ENCODE data around the gene CAGE1. TPM values are rescaled to one million over a fixed set of nuclear protein-coding genes. Genes with fewer than 3 reads are reported as not detected.
"Not testable (repeated sequence)": the region's sequence is repeated elsewhere in the genome, so short reads cannot be mapped to it uniquely, and the experiment has no call there.

Gene CAGE1
- total RNA-seq, 4 donors from 2014 or later = not detected

DNA sequence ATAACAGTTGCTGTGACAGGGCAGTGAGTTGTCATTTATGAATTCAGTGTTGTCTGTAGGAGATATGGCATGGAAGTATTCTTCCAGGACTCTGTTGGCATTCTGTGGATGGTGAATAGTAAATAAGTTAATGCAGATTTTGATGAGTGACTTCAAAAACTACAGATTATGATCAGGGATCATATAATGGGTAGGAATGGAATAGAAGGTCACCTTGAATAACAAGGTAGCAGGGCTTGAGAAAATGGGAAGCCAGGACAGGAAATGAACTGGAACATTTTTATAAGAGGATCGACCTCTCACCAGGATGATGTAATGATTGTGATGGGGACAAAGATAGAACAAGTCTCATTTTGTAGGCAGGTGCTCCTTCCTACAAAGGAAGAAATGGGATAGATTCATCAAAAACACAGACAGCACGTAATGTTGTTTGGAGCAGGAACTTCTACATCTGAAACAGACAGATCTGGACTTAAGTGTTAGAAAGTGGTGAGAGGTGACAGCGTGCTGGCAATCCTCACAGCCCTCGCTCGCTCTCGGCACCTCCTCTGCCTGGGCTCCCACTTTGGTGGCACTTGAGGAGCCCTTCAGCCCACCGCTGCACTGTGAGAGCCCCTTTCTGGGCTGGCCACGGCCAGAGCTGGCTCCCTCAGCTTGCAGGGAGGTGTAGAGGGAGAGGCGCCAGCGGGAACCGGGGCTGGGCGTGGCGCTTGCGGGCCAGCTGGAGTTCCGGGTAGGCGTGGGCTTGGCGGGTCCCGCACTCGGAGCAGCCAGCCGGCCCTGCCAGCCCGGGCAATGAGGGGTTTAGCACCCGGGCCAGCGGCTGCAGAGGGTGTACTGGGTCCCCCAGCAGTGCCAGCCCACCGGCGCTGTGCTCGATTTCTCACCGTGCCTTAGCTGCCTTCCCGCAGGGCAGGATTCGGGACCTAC is 45.7 kb downstream of the CAGE1 start:
- Histone ChIP-seq H3K27ac (no peak overlapping the region), H3K9me3 (no peaks in the 10 kb centered on the region), H3K4me3 (no peak overlapping the region), H3K27me3 (peaks cover 0 to 9% (median 0%) of the 10 kb centered on the region in 3 donors), H3K4me1 (no peaks in the 10 kb centered on the region), H3K36me3 (no peaks in the 10 kb centered on the region)
- DNase-seq = no peak
- in situ Hi-C loops (cut with MboI; ENCODE audit: low sequenced_read_pairs in 4 of 4) (no loop called here), intact Hi-C loops (cut with DNase I; ENCODE audit: low total_unique reads) (no loop called here)
- no peak for ATAC-seq
- no peak for TF ChIP-seq POLR2A (IDR thresholded peaks at IDR 0.05)
- TF ChIP-seq, protein P1, sequence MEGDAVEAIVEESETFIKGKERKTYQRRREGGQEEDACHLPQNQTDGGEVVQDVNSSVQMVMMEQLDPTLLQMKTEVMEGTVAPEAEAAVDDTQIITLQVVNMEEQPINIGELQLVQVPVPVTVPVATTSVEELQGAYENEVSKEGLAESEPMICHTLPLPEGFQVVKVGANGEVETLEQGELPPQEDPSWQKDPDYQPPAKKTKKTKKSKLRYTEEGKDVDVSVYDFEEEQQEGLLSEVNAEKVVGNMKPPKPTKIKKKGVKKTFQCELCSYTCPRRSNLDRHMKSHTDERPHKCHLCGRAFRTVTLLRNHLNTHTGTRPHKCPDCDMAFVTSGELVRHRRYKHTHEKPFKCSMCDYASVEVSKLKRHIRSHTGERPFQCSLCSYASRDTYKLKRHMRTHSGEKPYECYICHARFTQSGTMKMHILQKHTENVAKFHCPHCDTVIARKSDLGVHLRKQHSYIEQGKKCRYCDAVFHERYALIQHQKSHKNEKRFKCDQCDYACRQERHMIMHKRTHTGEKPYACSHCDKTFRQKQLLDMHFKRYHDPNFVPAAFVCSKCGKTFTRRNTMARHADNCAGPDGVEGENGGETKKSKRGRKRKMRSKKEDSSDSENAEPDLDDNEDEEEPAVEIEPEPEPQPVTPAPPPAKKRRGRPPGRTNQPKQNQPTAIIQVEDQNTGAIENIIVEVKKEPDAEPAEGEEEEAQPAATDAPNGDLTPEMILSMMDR (IDR thresholded peaks at IDR 0.05 in 4 of 5, conservative IDR thresholded peaks at IDR 0.05 in 1 of 5) = no peak

DNA sequence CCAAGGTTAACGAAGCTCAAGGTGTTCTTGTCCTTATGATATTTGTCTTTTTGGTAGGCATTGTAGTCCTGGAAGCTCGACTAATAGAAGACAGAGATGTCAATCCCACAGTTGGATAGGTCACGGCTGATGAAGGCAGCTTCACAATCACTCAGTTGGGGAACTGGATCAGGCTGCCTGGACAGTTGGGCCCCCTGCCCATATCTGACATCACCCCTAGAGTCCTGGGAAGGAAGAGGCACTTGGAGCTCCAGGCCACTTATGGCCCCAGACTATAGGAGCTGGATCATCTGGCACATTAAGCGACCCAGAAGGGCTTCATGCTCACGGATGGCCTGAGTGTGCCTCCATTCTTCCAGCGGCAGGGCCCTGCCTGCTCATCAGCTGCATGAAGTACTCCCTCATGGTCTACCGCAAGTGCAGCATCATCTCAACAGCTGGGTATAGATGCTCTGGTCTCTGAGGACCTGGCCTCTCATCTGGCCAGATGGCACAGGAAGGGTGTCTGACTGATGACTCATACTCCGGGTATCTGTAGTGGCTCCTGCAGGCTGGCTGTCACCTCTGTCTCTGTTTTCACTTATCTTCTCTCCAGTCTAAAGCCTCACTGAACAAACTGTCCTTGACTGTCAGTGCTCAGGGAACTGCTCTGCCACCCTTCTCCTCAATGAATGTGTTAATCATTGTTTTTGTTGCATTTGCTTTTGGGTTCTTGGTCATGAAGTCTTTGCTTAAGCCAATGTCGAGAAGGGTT is 47.4 kb downstream of the CAGE1 start:
- intact Hi-C loops (cut with DNase I; ENCODE audit: low total_unique reads) = no loop called here
- no peak for TF ChIP-seq POLR2A (IDR thresholded peaks at IDR 0.05)
- TF ChIP-seq, protein P1 (IDR thresholded peaks at IDR 0.05 in 4 of 5, conservative IDR thresholded peaks at IDR 0.05 in 1 of 5) = no peak
- DNase-seq (no peak), ATAC-seq (no peak)
- in situ Hi-C loops (cut with MboI; ENCODE audit: low sequenced_read_pairs in 4 of 4) = no loop called here
- Histone ChIP-seq H3K9me3 (no peaks in the 10 kb centered on the region), H3K36me3 (no peaks in the 10 kb centered on the region), H3K27me3 (peaks cover 0 to 9% (median 0%) of the 10 kb centered on the region in 3 donors), H3K27ac (no peak overlapping the region), H3K4me1 (no peaks in the 10 kb centered on the region), H3K4me3 (no peak overlapping the region)

DNA sequence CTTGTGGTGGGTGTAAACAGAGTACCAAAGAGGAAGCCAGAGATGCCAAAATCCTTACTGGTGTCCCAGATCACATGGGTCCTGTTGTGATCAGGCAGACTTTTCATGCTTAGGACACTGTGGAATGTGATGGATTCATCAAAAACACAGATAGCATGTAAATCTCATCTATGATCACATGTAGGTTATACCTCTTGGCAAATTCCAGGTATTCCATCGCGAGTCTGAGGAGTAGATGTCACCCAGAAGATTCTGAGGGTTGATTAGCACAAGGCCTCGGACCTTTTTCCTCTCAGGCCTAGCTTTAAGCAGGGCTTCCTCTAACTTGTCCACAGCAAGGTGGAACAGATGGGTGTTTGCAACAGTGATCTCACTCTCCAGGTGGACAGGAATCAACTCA is 48.3 kb downstream of the CAGE1 start:
- Histone ChIP-seq H3K4me3 (no peak overlapping the region), H3K4me1 (no peaks in the 10 kb centered on the region), H3K27ac (no peak overlapping the region), H3K9me3 (no peaks in the 10 kb centered on the region), H3K27me3 (peaks cover 0 to 9% (median 0%) of the 10 kb centered on the region in 3 donors), H3K36me3 (no peaks in the 10 kb centered on the region)
- in situ Hi-C loops (cut with MboI; ENCODE audit: low sequenced_read_pairs in 4 of 4) (no loop called here), intact Hi-C loops (cut with DNase I; ENCODE audit: low total_unique reads) (no loop called here)
- TF ChIP-seq POLR2A (IDR thresholded peaks at IDR 0.05) = no peak
- TF ChIP-seq, protein P1 (IDR thresholded peaks at IDR 0.05 in 4 of 5, conservative IDR thresholded peaks at IDR 0.05 in 1 of 5) = no peak
- ATAC-seq (no peak), DNase-seq (no peak)

DNA sequence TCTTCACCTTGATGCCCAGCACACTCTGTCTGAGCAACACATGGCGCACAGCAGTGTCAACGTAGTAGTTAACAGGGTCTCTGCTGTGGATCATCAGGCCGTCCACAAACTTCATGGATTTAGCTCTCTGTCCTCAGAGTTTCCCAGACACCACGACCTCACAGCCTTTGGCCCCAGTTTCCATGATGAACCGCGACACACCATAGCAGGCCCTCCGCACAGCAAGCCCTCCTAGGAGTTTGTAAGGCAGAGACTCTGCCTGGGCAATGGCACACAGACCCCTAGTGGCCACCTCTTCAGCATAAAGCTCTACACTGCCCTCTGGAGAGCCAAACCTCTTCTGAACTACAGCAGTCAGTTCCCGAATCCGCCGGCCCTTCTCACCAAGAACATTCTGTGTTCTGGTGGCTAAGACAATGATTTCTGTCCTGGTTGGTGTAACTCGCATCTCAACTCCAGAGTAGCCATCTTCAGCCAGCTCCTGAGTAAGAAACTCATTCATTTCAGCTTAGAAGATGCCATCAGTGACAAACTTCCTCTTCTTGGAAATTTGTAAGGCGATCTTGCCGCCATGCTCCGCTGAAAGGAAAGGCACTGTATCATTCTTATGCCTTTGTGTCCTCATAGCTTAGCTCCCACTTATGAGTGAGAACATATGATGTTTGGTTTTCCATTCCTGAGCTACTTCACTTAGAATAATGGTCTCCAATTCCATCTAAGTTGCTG is 50.4 kb downstream of the CAGE1 start:
- DNase-seq; intact Hi-C loops (cut with DNase I; ENCODE audit: low total_unique reads): not testable (repeated sequence)

More for the DNA sequence above, 50.4 kb downstream of the CAGE1 start:
- H3K9me3 ChIP-seq; H3K4me1 ChIP-seq; H3K36me3 ChIP-seq; H3K27me3 ChIP-seq; in situ Hi-C loops (cut with MboI; ENCODE audit: low sequenced_read_pairs in 4 of 4); H3K27ac ChIP-seq; H3K4me3 ChIP-seq; ATAC-seq: not testable (repeated sequence)
